Naive B cell (primary cell): ENCODE measurements around the gene TMEM117. TPM values are rescaled to one million over a fixed set of nuclear protein-coding genes. Genes with fewer than 3 reads are reported as not detected.

ENCODE experiments used
- ATAC-seq, 2 donors: fragments of 150-1000 bp; cut with Tn5 transposase; 2 replicates each; pipeline ENCODE4 v1.10.0; 2021; ENCODE audit warnings: low read depth in 2 of 2, mild to moderate bottlenecking in 2 of 2, moderate library complexity in 2 of 2
- DNase-seq: peaks from one replicate; pipeline ENCODE4 v3.0.0; 2022
- H3K27ac Mint-ChIP-seq, 6 donors: one replicate each; pipeline ENCODE4 v1.8.0; 2020 to 2022; ENCODE audit warnings: mild to moderate bottlenecking in 6 of 6, mixed read lengths in 6 of 6, moderate library complexity in 5 of 6, inconsistent platforms in 2 of 6
- H3K27me3 Mint-ChIP-seq, 3 donors: one replicate each; pipeline ENCODE4 v1.8.0; 2021 to 2022; ENCODE audit warnings: mixed read lengths in 3 of 3, mild to moderate bottlenecking in 1 of 3
- H3K36me3 Mint-ChIP-seq, 2 donors: one replicate each; pipeline ENCODE4 v1.8.0; 2020 to 2022; ENCODE audit warnings: mixed read lengths in 2 of 2, inconsistent platforms in 1 of 2, mild to moderate bottlenecking in 1 of 2
- H3K4me1 Mint-ChIP-seq, 3 donors: one replicate each; pipeline ENCODE4 v1.8.0; 2020 to 2022; ENCODE audit warnings: mixed read lengths in 3 of 3, inconsistent platforms in 1 of 3, mild to moderate bottlenecking in 1 of 3, moderate library complexity in 1 of 3
- H3K4me3 Mint-ChIP-seq, 8 donors: one replicate each; pipeline ENCODE4 v1.8.0; 2020 to 2022; ENCODE audit warnings: mild to moderate bottlenecking in 8 of 8, mixed read lengths in 8 of 8, moderate library complexity in 8 of 8, inconsistent platforms in 2 of 8
- H3K9me3 Mint-ChIP-seq, 7 donors: one replicate each; pipeline ENCODE4 v1.8.0; 2020 to 2022; ENCODE audit warnings: mixed read lengths in 7 of 7, mild to moderate bottlenecking in 5 of 7, inconsistent platforms in 2 of 7, moderate library complexity in 1 of 7
- polyA plus RNA-seq, 6 donors: library from polyadenylated mRNA; unstranded; fragments of 300-500 nt; fragmentation: Illumina TruSeq; gene quantifications; one replicate each; pipeline ENCODE4 v1.2.3, GENCODE V29; 2021; ENCODE audit warnings: low read depth in 6 of 6

The TMEM117 gene
- polyA plus RNA-seq, 6 donors from 2014 or later, result 5.2 to 9.8 (median 5.3) TPM

- H3K27ac Mint-ChIP-seq, result no peak overlapping the region
- no peak for DNase-seq
- ATAC-seq, result no peak
- H3K9me3 Mint-ChIP-seq, result no peaks in the 10 kb centered on the region
- H3K4me3 Mint-ChIP-seq, result no peak overlapping the region
- H3K36me3 Mint-ChIP-seq, result peaks cover 0 to 4% of the 10 kb centered on the region in 2 donors
- no peaks in the 10 kb centered on the region for H3K27me3 Mint-ChIP-seq
- no peaks in the 10 kb centered on the region for H3K4me1 Mint-ChIP-seq
These were observed 44.7 kb downstream of the TMEM117 start for GRCh38 chr12:43880547-43880946.

- peak; percentile 49 to 64 for ATAC-seq
- no peaks in the 10 kb centered on the region for H3K4me1 Mint-ChIP-seq
- DNase-seq, result peak; percentile 35
- no peaks in the 10 kb centered on the region for H3K27me3 Mint-ChIP-seq
- no peak overlapping the region for H3K4me3 Mint-ChIP-seq
- H3K9me3 Mint-ChIP-seq, result no peaks in the 10 kb centered on the region
- no peak overlapping the region for H3K27ac Mint-ChIP-seq
- H3K36me3 Mint-ChIP-seq, result no peaks in the 10 kb centered on the region
These were observed 46.8 kb downstream of the TMEM117 start for GRCh38 chr12:43882578-43883178.

GRCh38 chr12:43883311-43883710, 47.4 kb downstream of the TMEM117 start:
- Mint-ChIP-seq H3K36me3 (no peaks in the 10 kb centered on the region), H3K4me3 (no peak overlapping the region), H3K27ac (no peak overlapping the region), H3K4me1 (no peaks in the 10 kb centered on the region), H3K27me3 (no peaks in the 10 kb centered on the region), H3K9me3 (no peaks in the 10 kb centered on the region)
- ATAC-seq (no peak), DNase-seq (no peak)

DNA sequence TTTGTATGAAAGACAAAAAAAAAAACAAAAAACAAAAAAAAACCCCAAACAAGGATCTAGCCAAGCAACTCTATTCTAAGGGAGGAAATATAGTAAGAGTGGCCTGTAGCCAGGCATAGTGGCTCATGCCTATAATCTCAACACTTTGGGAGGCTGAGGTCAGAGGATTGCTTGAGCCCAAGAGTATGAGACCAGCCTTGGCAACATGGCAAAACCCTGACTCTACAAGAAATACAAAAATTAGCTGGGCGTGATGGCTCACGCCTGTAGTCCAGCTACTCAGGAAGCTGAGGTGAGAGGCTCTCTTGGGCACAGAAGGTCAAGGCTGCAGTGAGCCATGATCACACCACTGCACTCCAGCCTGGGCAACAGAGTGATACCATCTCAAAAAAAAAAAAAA, 47.9 kb downstream of the TMEM117 start:
- DNase-seq, result no peak
- Mint-ChIP-seq H3K27me3 (no peaks in the 10 kb centered on the region), H3K9me3 (no peaks in the 10 kb centered on the region), H3K4me3 (no peak overlapping the region), H3K4me1 (no peaks in the 10 kb centered on the region), H3K27ac (no peak overlapping the region), H3K36me3 (no peaks in the 10 kb centered on the region)
- ATAC-seq, result no peak

GRCh38 chr12:43884683-43885410, 49.0 kb downstream of the TMEM117 start:
- H3K27ac Mint-ChIP-seq, result no peak overlapping the region
- no peaks in the 10 kb centered on the region for H3K4me1 Mint-ChIP-seq
- H3K36me3 Mint-ChIP-seq, result no peaks in the 10 kb centered on the region
- ATAC-seq (no peak), DNase-seq (no peak)
- H3K27me3 Mint-ChIP-seq, result no peaks in the 10 kb centered on the region
- H3K4me3 Mint-ChIP-seq, result no peak overlapping the region
- H3K9me3 Mint-ChIP-seq, result no peaks in the 10 kb centered on the region

- ATAC-seq (no peak), DNase-seq (no peak)
- H3K36me3 Mint-ChIP-seq, result peaks cover 0 to 4% of the 10 kb centered on the region in 2 donors
- H3K4me1 Mint-ChIP-seq, result no peaks in the 10 kb centered on the region
- no peaks in the 10 kb centered on the region for H3K9me3 Mint-ChIP-seq
- no peaks in the 10 kb centered on the region for H3K27me3 Mint-ChIP-seq
- peak overlapping the region in 1 of 6 donors; percentile 10 for H3K27ac Mint-ChIP-seq
- no peak overlapping the region for H3K4me3 Mint-ChIP-seq
These were observed 51.5 kb downstream of the TMEM117 start for GRCh38 chr12:43887397-43887796.

- Mint-ChIP-seq H3K9me3 (peaks cover 0 to 6% (median 0%) of the 10 kb centered on the region in 7 donors), H3K4me3 (no peak overlapping the region), H3K36me3 (peaks cover 4 to 16% of the 10 kb centered on the region in 2 donors), H3K27me3 (no peaks in the 10 kb centered on the region), H3K27ac (no peak overlapping the region), H3K4me1 (no peaks in the 10 kb centered on the region)
- no peak for ATAC-seq
- DNase-seq, result no peak
These were observed 56.1 kb downstream of the TMEM117 start for GRCh38 chr12:43891856-43892574.

- Mint-ChIP-seq H3K9me3 (peaks cover 0 to 6% (median 0%) of the 10 kb centered on the region in 7 donors), H3K4me3 (no peak overlapping the region), H3K4me1 (peaks cover 0 to 3% (median 0%) of the 10 kb centered on the region in 3 donors), H3K27me3 (no peaks in the 10 kb centered on the region), H3K27ac (peak overlapping the region in 1 of 6 donors; percentile 32), H3K36me3 (peaks cover 4 to 23% of the 10 kb centered on the region in 2 donors)
- ATAC-seq (no peak), DNase-seq (no peak)
These were observed 57.8 kb downstream of the TMEM117 start for GRCh38 chr12:43893670-43894069.

DNA sequence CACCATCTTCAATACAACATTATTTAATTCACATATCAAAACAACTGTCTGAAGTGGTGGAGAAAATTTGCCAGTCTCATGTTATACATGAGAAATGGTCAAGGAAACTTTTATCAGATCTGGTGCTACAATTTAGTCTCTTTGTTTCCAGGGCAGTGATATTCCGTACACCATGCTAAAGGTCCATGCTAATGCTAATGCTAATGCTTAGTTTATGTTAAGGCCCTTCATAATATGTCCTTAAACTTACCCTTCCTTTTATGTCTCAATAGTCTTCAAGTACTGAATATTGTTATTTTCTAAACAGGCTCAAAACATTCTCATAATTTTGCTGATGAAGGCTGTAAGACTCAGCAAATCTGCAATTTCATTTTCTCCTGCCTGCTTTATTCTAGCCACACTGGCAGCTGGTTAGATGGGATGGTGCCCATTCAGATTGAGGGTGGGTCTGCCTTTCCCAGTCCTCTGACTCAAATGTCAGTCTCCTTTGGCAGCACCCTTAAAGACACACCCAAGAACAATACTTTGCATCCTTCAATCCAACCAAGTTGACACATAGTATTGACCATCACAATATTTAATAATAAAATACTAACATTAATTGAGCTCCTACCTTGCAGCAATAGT, 59.8 kb downstream of the TMEM117 start:
- DNase-seq (no peak), ATAC-seq (no peak)
- Mint-ChIP-seq H3K27me3 (no peaks in the 10 kb centered on the region), H3K27ac (no peak overlapping the region), H3K4me3 (no peak overlapping the region), H3K4me1 (peaks cover 0 to 3% (median 0%) of the 10 kb centered on the region in 3 donors), H3K36me3 (peaks cover 7 to 23% of the 10 kb centered on the region in 2 donors), H3K9me3 (peaks cover 0 to 6% (median 0%) of the 10 kb centered on the region in 7 donors)

GRCh38 chr12:43896496-43896895, 60.6 kb downstream of the TMEM117 start:
- H3K27me3 Mint-ChIP-seq, result no peaks in the 10 kb centered on the region
- H3K36me3 Mint-ChIP-seq, result peaks cover 9 to 23% of the 10 kb centered on the region in 2 donors
- H3K4me3 Mint-ChIP-seq, result no peak overlapping the region
- peaks cover 0 to 6% (median 0%) of the 10 kb centered on the region in 7 donors for H3K9me3 Mint-ChIP-seq
- no peak for ATAC-seq
- H3K27ac Mint-ChIP-seq, result no peak overlapping the region
- peaks cover 0 to 3% (median 0%) of the 10 kb centered on the region in 3 donors for H3K4me1 Mint-ChIP-seq
- no peak for DNase-seq

GRCh38 chr12:43898474-43898873, 62.6 kb downstream of the TMEM117 start:
- ATAC-seq, result no peak
- peaks cover 5 to 21% of the 10 kb centered on the region in 2 donors for H3K36me3 Mint-ChIP-seq
- DNase-seq, result no peak
- H3K4me1 Mint-ChIP-seq, result peaks cover 0 to 3% (median 0%) of the 10 kb centered on the region in 3 donors
- H3K9me3 Mint-ChIP-seq, result peaks cover 0 to 3% (median 0%) of the 10 kb centered on the region in 7 donors
- no peaks in the 10 kb centered on the region for H3K27me3 Mint-ChIP-seq
- H3K27ac Mint-ChIP-seq, result no peak overlapping the region
- no peak overlapping the region for H3K4me3 Mint-ChIP-seq

GRCh38 chr12:43899574-43899973, 63.7 kb downstream of the TMEM117 start:
- H3K9me3 Mint-ChIP-seq, result peaks cover 0 to 3% (median 0%) of the 10 kb centered on the region in 7 donors
- H3K27me3 Mint-ChIP-seq, result no peaks in the 10 kb centered on the region
- peaks cover 5 to 14% of the 10 kb centered on the region in 2 donors for H3K36me3 Mint-ChIP-seq
- ATAC-seq (no peak), DNase-seq (no peak)
- H3K4me1 Mint-ChIP-seq, result peaks cover 0 to 3% (median 0%) of the 10 kb centered on the region in 3 donors
- H3K27ac Mint-ChIP-seq, result no peak overlapping the region
- H3K4me3 Mint-ChIP-seq, result no peak overlapping the region

- Mint-ChIP-seq H3K9me3 (peaks cover 0 to 3% (median 0%) of the 10 kb centered on the region in 7 donors), H3K4me3 (no peak overlapping the region), H3K4me1 (no peaks in the 10 kb centered on the region), H3K27ac (no peak overlapping the region), H3K36me3 (peaks cover 0 to 5% of the 10 kb centered on the region in 2 donors), H3K27me3 (no peaks in the 10 kb centered on the region)
- ATAC-seq, result no peak
- no peak for DNase-seq
These were observed 67.8 kb downstream of the TMEM117 start for GRCh38 chr12:43903686-43904085.
